SK-N-SH (cell line): ENCODE results near the gene CLIC6. TPM values are rescaled to one million over a fixed set of nuclear protein-coding genes. Genes with fewer than 3 reads are reported as not detected.

Source experiments
- CTCF ChIA-PET: fragments of 300-600, 350-600 bp; formaldehyde crosslinking; extraction: SDS; loops from one replicate; lab custom pipeline; 2021; lab: Yijun Ruan, JAX
- POLR2A ChIA-PET: fragments of 350-600 bp; sonication (Branson Sonifier 250); formaldehyde crosslinking; extraction: SDS; loops from one replicate; lab custom pipeline; 2020; ENCODE audit warnings: antibody characterized with exemption, inconsistent platforms; lab: Yijun Ruan, JAX
- DNase-seq: peaks from one replicate; pipeline ENCODE4 v3.0.0; 2012
- H2AFZ ChIP-seq: fragments of 200-600 bp; sonication (generic); 2 replicates; pipeline ENCODE4 v1.8.1; 2016; ENCODE audit warnings: antibody characterized with exemption, mild to moderate bottlenecking, low read depth
- H3F3A ChIP-seq: fragments of 200-600 bp; sonication (generic); replicated peaks from 2 replicates; pipeline ENCODE3; 2016; ENCODE audit warnings: antibody characterized with exemption, mild to moderate bottlenecking; ENCODE audit not compliant: insufficient read depth
- H3K27ac ChIP-seq, 2 experiments: fragments of 200-500 bp in 1 of 2; fragments of 200-600 bp in 1 of 2; sonication (Bioruptor generic) in 1 of 2; sonication (generic), shearing (Covaris generic) in 1 of 2; 2 replicates each; pipeline versions ENCODE4 v1.5.1 to v1.6.1; 2014 to 2016; ENCODE audit warnings: low read depth in 2 of 2, inconsistent platforms in 1 of 2, low read length in 1 of 2, mild to moderate bottlenecking in 1 of 2, mixed read lengths in 1 of 2
- H3K27me3 ChIP-seq: fragments of 200-600 bp; sonication (generic), shearing (Covaris generic); 2 replicates; pipeline ENCODE4 v1.6.1; 2016; ENCODE audit warnings: mixed run types; ENCODE audit not compliant: insufficient read depth
- H3K36me3 ChIP-seq, 2 experiments: fragments of 200-500 bp in 1 of 2; fragments of 200-600 bp in 1 of 2; sonication (Bioruptor generic) in 1 of 2; sonication (generic) in 1 of 2; replicated peaks in 1 of 2; 2 replicates each; pipeline versions ENCODE3 to v1.5.1; 2014 to 2016; ENCODE audit warnings: low read length in 1 of 2, mild to moderate bottlenecking in 1 of 2; ENCODE audit not compliant: insufficient read depth in 2 of 2, control insufficient read depth in 1 of 2
- H3K4me1 ChIP-seq, 2 experiments: fragments of 200-500 bp in 1 of 2; fragments of 200-600 bp in 1 of 2; sonication (Bioruptor generic) in 1 of 2; sonication (generic), shearing (Covaris generic) in 1 of 2; 2 replicates each; pipeline versions ENCODE4 v1.5.1 to v1.6.1; 2014 to 2016; ENCODE audit warnings: low read depth in 1 of 2, low read length in 1 of 2, mixed run types in 1 of 2; ENCODE audit not compliant: insufficient read depth in 2 of 2, control insufficient read depth in 1 of 2
- H3K4me2 ChIP-seq: fragments of 200-600 bp; sonication (generic), shearing (Covaris generic); 2 replicates; pipeline ENCODE4 v1.6.1; 2017; ENCODE audit warnings: mixed run types
- H3K4me3 ChIP-seq, 2 experiments: fragments of 200-500 bp in 1 of 2; fragments of 200-600 bp in 1 of 2; sonication (Bioruptor generic) in 1 of 2; sonication (generic), shearing (Covaris generic) in 1 of 2; 2 replicates each; pipeline versions ENCODE4 v1.5.1 to v1.8.1; 2014 to 2016; ENCODE audit warnings: low read depth in 2 of 2, inconsistent platforms in 1 of 2, low read length in 1 of 2, mild to moderate bottlenecking in 1 of 2, mixed read lengths in 1 of 2, moderate library complexity in 1 of 2
- H3K79me2 ChIP-seq: fragments of 200-600 bp; sonication (generic); 2 replicates; pipeline ENCODE4 v1.8.1; 2017; ENCODE audit warnings: mild to moderate bottlenecking; ENCODE audit not compliant: insufficient read depth
- H3K9ac ChIP-seq: fragments of 200-600 bp; sonication (generic); 2 replicates; pipeline ENCODE4 v1.6.1; 2017; ENCODE audit warnings: mixed run types
- H3K9me2 ChIP-seq: fragments of 200-600 bp; sonication (generic); 2 replicates; pipeline ENCODE4 v1.6.1; 2017; ENCODE audit warnings: mixed run types
- H3K9me3 ChIP-seq: fragments of 200-600 bp; sonication (generic); 2 replicates; pipeline ENCODE4 v1.6.1; 2017; ENCODE audit warnings: mixed run types, mild to moderate bottlenecking, moderate library complexity
- H4K20me1 ChIP-seq: fragments of 200-600 bp; sonication (generic); 2 replicates; pipeline ENCODE4 v1.6.1; 2017; ENCODE audit warnings: mild to moderate bottlenecking, mixed run types; ENCODE audit not compliant: insufficient read depth
- EP300 ChIP-seq, 2 experiments: IDR thresholded peaks; 2 replicates each; pipeline versions ENCODE4 v1.4.0 to v1.6.1; 2012; ENCODE audit warnings: borderline replicate concordance in 1 of 2, low read depth in 1 of 2, low read length in 1 of 2
- EZH2phosphoT487 ChIP-seq: fragments of 200-600 bp; sonication (generic); IDR thresholded peaks from 2 replicates; pipeline ENCODE4 v1.6.1; 2017; ENCODE audit warnings: low read depth, mixed run types, mild to moderate bottlenecking, antibody characterized with exemption, moderate library complexity, borderline replicate concordance
- JUND ChIP-seq: IDR thresholded peaks from 2 replicates; pipeline ENCODE4 v1.4.0; 2012
- MEF2A ChIP-seq: IDR thresholded peaks from 2 replicates; pipeline ENCODE4 v1.4.0; 2012; ENCODE audit warnings: low read depth, borderline replicate concordance
- MXI1 ChIP-seq: IDR thresholded peaks from 2 replicates; pipeline ENCODE4 v1.6.1; 2012; ENCODE audit warnings: mild to moderate bottlenecking, low read depth, low read length, improper control_type of control experiment
- RAD21 ChIP-seq: IDR thresholded peaks from 2 replicates; pipeline ENCODE4 v1.6.1; 2012; ENCODE audit warnings: mild to moderate bottlenecking, low read length
- RFX5 ChIP-seq: IDR thresholded peaks from 2 replicates; pipeline ENCODE4 v1.6.1; 2012; ENCODE audit warnings: mild to moderate bottlenecking, improper control_type of control experiment, low read length
- RXRA ChIP-seq: IDR thresholded peaks from 2 replicates; pipeline ENCODE4 v1.4.0; 2012; ENCODE audit warnings: low read depth, mild to moderate bottlenecking, borderline replicate concordance
- TAF1 ChIP-seq: IDR thresholded peaks from 2 replicates; pipeline ENCODE4 v1.6.1; 2012; ENCODE audit warnings: low read depth, mild to moderate bottlenecking, low read length, moderate library complexity, borderline replicate concordance
- TCF12 ChIP-seq: IDR thresholded peaks from 2 replicates; pipeline ENCODE4 v1.4.0; 2012
- YY1 ChIP-seq: IDR thresholded peaks from 2 replicates; pipeline ENCODE4 v1.4.0; 2012; ENCODE audit warnings: low read depth, mild to moderate bottlenecking
- WGBS: methylation state at CpG from one replicate; pipeline ENCODE4 v1.1.6; 2017; ENCODE audit warnings: low lambda C conversion rate; 5-methylcytosine and 5-hydroxymethylcytosine counted together
- polyA plus RNA-seq, 3 experiments: library from polyadenylated mRNA; depleted of rRNA; stranded (reverse); fragments of >200 nt; gene quantifications; 2 replicates each; pipeline ENCODE4 v1.2.3, GENCODE V29; 2012
- TF ChIP-seq, protein P1 (sequence below): fragments of 150-350 bp; IDR thresholded peaks from 2 replicates; pipeline ENCODE4 v1.6.1; 2017; ENCODE audit warnings: antibody characterized with exemption, low read length, low read depth, borderline replicate concordance
- TF ChIP-seq, protein P2 (sequence below): IDR thresholded peaks from 2 replicates; pipeline ENCODE4; 2012
- TF ChIP-seq, protein P3 (sequence below): IDR thresholded peaks from 2 replicates; pipeline ENCODE4 v1.6.1; 2012; ENCODE audit warnings: mild to moderate bottlenecking, low read depth, low read length, moderate library complexity
- TF ChIP-seq, protein P4 (sequence below): fragments of 200-600 bp; sonication (generic); IDR thresholded peaks from 2 replicates; pipeline ENCODE4 v1.6.1; 2017; ENCODE audit warnings: antibody characterized with exemption, mild to moderate bottlenecking, moderate library complexity

CLIC6 gene
- polyA plus RNA-seq, 1 of the 3 experiments (the other 2 are of a cell fraction): 0.08 TPM

DNA sequence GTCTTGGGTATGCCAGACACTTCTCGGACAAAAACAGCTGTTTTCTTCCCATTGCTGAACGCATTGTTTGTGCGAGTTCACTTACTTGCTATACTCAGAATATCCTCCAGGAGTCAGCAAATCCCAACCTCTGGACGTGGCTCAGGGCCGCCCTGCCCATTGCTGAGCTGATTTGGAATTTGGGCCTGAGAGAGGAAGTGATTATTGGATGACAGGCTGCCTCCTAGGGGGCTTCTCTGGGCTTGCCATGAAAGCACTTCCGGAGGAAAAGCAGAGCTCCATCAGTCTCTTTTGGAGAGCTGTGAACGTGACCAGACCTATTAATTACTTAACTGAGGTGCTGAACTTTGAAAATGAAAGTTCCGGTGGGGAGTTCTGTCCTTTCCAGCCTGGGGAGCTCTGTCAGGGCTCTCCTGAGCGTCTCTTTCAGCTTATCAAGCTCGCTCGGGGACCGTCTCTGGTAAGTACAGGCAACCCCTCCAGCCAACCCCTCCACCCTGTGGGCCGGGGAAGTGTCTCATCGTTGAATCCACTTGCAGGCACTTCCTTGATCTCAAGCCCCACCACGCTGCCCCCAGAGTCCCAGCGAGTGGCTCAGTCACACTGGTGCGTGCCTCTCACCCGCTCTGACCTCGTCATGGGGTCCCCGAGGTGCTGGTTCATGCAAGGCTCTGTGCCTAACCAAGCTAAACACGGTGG, 76.9 kb downstream of the CLIC6 start (continued):
- TF ChIP-seq, protein P1, sequence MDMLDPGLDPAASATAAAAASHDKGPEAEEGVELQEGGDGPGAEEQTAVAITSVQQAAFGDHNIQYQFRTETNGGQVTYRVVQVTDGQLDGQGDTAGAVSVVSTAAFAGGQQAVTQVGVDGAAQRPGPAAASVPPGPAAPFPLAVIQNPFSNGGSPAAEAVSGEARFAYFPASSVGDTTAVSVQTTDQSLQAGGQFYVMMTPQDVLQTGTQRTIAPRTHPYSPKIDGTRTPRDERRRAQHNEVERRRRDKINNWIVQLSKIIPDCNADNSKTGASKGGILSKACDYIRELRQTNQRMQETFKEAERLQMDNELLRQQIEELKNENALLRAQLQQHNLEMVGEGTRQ: no peak
- TF ChIP-seq, protein P2, sequence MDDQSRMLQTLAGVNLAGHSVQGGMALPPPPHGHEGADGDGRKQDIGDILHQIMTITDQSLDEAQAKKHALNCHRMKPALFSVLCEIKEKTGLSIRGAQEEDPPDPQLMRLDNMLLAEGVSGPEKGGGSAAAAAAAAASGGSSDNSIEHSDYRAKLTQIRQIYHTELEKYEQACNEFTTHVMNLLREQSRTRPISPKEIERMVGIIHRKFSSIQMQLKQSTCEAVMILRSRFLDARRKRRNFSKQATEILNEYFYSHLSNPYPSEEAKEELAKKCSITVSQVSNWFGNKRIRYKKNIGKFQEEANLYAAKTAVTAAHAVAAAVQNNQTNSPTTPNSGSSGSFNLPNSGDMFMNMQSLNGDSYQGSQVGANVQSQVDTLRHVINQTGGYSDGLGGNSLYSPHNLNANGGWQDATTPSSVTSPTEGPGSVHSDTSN: no peak
- TF ChIP-seq, protein P3, sequence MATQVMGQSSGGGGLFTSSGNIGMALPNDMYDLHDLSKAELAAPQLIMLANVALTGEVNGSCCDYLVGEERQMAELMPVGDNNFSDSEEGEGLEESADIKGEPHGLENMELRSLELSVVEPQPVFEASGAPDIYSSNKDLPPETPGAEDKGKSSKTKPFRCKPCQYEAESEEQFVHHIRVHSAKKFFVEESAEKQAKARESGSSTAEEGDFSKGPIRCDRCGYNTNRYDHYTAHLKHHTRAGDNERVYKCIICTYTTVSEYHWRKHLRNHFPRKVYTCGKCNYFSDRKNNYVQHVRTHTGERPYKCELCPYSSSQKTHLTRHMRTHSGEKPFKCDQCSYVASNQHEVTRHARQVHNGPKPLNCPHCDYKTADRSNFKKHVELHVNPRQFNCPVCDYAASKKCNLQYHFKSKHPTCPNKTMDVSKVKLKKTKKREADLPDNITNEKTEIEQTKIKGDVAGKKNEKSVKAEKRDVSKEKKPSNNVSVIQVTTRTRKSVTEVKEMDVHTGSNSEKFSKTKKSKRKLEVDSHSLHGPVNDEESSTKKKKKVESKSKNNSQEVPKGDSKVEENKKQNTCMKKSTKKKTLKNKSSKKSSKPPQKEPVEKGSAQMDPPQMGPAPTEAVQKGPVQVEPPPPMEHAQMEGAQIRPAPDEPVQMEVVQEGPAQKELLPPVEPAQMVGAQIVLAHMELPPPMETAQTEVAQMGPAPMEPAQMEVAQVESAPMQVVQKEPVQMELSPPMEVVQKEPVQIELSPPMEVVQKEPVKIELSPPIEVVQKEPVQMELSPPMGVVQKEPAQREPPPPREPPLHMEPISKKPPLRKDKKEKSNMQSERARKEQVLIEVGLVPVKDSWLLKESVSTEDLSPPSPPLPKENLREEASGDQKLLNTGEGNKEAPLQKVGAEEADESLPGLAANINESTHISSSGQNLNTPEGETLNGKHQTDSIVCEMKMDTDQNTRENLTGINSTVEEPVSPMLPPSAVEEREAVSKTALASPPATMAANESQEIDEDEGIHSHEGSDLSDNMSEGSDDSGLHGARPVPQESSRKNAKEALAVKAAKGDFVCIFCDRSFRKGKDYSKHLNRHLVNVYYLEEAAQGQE: no peak
- TF ChIP-seq TCF12 (no peak), MEF2A (no peak), MXI1 (no peak), EP300 (IDR thresholded peaks at IDR 0.05; ENCODE audit: borderline replicate concordance in 1 of 2, low read depth in 1 of 2, low read length in 1 of 2) (no peak), YY1 (no peak)

DNA sequence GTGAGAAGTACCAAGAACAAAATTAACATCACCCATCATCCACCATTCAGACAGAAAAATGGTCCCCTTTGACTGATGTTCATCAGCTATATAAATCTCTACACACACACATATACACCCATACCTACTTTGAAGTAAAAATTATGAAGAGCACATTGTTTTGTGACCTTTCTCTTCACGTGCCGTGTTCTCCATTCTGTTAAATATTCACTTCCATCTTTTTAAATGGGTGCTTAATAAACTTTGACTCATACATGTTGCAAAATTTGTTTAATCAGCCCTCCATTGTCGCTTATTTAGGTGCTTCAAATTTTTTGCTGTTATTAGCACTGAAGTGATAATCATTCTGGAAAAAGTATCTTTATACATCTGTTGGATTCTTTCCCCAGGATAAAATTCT, 80.1 kb downstream of the CLIC6 start:
- no peaks in the 10 kb centered on the region for H3K9me3 ChIP-seq
- no peak overlapping the region for H3K4me3 ChIP-seq
- H3K79me2 ChIP-seq: no peaks in the 10 kb centered on the region
- no peaks in the 10 kb centered on the region for H3K27me3 ChIP-seq
- H3K4me2 ChIP-seq: no peak overlapping the region
- DNase-seq: no peak
- H3F3A ChIP-seq: no peaks in the 10 kb centered on the region
- H3K4me1 ChIP-seq: no peaks in the 10 kb centered on the region; a peak in 1 of 4 replicates
- whole genome bisulfite sequencing: 76% methylated on average over 3 of the region's 3 CpGs
- H4K20me1 ChIP-seq: no peaks in the 10 kb centered on the region
- no peaks in the 10 kb centered on the region for H3K36me3 ChIP-seq
- CTCF ChIA-PET: interaction anchor here (0.5 kb wide), 1 partner anchor 143 kb away, joined by 3 read pairs; no protein-coding TSS in a partner anchor
- no peaks in the 10 kb centered on the region for H3K9me2 ChIP-seq
- H2AFZ ChIP-seq: no peak overlapping the region
- H3K27ac ChIP-seq: no peak overlapping the region
- POLR2A ChIA-PET: no interaction called here
- no peak overlapping the region for H3K9ac ChIP-seq
- TF ChIP-seq, protein P2: no peak
- TF ChIP-seq TAF1 (no peak), EZH2phosphoT487 (no peak), RAD21 (no peak), JUND (no peak), RFX5 (no peak), YY1 (no peak), RXRA (no peak), MEF2A (no peak)
- TF ChIP-seq, protein P4, sequence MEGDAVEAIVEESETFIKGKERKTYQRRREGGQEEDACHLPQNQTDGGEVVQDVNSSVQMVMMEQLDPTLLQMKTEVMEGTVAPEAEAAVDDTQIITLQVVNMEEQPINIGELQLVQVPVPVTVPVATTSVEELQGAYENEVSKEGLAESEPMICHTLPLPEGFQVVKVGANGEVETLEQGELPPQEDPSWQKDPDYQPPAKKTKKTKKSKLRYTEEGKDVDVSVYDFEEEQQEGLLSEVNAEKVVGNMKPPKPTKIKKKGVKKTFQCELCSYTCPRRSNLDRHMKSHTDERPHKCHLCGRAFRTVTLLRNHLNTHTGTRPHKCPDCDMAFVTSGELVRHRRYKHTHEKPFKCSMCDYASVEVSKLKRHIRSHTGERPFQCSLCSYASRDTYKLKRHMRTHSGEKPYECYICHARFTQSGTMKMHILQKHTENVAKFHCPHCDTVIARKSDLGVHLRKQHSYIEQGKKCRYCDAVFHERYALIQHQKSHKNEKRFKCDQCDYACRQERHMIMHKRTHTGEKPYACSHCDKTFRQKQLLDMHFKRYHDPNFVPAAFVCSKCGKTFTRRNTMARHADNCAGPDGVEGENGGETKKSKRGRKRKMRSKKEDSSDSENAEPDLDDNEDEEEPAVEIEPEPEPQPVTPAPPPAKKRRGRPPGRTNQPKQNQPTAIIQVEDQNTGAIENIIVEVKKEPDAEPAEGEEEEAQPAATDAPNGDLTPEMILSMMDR: no peak
- TF ChIP-seq, protein P3: no peak
